NCI-H1105 treated with DMSO at 0.1 percent for 48 hours (cell line): Measurements from ENCODE around the gene ARL5A.
"Not testable (repeated sequence)": the region's sequence is repeated elsewhere in the genome, so short reads cannot be mapped to it uniquely, and the experiment has no call there.

Experiments used
- DNase-seq: peaks from one replicate; lab custom pipeline; 2025; lab: John Stamatoyannopoulos, UW

ARL5A gene, protein sequence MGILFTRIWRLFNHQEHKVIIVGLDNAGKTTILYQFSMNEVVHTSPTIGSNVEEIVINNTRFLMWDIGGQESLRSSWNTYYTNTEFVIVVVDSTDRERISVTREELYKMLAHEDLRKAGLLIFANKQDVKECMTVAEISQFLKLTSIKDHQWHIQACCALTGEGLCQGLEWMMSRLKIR

DNA sequence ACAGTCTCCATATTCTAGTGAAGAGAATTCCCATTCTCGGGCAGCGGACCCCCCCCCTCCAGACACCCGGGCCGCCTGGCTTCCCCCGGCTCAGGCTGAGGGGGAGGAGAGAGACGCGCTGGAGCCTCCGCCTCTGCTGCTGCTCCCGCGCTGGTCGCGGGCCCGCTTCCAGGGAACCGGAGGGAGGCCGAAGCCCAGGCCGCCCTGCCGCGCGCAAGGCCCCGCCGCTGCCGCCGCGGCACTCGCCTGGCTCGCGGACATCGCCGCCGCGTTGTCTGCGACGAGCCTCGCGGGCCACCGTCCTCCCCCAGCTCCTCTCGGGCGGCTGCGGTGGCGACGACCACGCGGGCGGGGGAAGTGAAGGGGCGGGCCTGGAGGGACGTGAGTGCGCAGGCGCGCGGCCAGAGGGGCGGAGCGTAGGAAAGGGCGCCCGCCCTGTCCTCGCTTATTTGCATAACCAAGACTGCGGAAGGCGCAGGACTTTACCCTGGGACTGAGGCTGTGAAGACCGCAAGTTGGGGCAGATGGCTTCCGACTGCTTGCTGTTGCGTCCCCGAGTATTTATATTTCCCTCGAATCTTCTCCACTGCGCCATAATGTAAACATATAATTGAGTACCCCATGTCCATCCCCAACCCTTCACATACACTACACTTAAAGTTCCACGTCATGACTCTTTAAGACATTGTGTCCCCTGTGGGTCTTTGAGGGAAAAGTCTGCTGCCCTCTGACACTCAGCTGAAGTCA lies at the start of gene ARL5A:
Gene ARL5A (minus strand): TSS at position 279 of the 747 bp plus-strand sequence. CDS start 245 bp downstream, at position 34.
- peak; percentile 82 for DNase-seq

DNA sequence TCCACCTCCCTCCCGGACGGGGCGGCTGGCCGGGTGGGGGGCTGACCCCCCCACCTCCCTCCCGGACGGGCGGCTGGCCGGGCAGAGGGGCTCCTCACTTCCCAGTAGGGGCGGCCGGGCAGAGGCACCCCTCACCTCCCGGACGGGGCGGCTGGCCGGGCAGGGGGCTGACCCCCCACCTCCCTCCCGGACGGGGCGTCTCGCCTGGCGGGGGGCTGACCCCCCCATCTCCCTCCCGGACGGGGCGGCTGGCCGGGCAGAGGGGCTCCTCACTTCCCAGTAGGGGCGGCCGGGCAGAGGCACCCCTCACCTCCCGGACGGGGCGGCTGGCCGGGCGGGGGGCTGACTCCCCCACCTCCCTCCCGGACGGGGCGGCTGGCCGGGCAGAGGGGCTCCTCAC lies 47.4 kb upstream of the ARL5A start:
- DNase-seq = not testable (repeated sequence)

DNA sequence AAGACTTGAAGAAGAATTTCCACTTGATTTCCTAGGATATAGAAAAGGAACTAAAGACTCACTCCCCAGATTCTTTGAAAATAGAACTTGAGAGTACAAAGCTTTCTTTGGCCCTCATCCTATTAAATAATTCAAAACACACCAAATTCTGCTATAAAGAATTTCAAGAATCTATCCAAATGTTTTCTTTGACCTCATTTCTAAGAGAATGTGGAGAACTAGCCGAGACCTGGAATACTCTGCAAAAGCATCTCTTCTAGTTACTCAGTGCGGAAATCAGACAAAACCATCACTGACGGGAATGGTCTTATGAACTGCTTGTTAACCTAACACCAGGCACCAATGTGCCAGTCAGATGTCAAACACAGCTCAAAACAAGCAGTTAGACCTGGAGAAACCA lies 44.2 kb upstream of the ARL5A start:
- no peak for DNase-seq

DNA sequence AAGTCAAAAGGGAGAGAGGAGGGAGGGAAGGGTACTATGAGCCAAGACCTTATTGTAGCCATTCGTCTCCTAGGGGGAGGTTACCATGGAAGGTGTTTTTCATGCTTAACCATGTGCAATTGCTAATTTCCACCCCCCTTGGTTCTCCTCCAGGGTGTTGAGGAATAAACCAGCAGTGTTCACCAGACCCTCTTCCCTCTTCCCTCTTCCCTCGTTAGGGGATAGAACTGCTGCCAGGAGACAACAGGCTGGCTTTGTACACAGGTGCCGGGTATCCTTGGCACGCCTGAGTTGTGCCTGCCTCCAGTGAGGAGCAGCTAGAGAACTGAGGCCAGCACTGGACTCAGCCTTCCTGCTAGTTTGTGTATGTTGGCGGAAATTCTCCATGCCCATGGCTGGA lies 41.1 kb upstream of the ARL5A start:
- DNase-seq = no peak

DNA sequence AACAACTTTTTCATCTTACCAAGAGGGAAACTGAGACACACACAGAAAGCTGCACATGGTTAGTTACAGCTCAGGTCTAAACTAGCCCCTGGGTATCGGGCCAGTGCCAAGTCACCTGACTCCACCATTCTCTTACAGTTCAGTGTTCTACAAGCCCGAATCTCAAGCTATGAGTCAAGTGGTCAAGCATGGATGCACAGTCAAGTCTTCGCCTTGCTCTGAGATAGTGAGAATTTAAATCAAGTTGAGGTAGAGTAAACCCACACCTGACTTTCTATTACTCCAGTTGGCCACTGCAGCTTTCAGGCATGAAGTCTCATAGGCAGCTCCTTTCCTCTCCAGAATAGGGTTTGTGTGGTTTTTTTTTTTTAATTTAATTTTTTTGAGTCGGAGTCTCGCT lies 34.5 kb upstream of the ARL5A start:
- DNase-seq = peak; percentile 28

DNA sequence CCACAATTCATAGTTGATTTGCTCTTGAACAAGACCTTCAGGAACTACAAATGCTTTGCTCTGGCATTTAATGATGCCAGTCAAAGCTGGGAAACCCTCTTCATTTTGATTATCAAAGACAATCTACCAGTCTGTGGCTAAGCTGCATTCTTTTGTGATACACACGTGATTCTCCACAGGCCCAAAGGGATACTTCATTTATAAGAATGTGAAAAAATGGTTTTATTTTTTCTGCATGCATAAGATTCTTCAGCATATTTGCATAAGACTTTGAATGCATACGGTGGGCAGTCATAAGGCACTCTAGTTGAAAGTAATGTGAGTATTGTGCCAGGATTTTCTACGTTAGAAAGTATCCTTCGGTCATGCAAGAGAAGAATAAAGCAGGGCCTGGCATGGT lies 33.0 kb upstream of the ARL5A start:
- DNase-seq = no peak

DNA sequence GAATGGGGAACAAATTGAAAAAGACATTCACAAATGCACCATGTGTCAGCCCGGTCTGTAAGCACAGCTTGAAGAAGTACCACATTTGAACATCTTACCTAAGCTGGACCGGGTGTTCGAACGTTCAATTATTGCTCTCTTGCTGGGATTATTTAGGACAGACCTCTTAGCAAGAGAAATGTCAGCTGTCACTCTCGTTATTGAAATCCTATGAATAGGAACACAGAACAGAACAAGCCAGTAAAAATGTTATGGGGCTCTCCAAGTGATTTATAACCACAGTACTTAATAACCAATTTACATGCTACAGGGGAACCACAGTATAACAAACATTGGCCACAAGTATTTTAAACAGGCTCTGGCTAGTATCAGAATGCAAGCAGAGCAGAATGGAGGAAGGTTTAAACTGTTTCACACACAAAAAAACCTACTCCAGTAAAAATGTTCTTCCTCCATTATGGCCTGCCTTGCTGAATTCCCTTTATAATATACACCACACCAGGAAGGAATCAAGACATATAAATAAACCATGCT lies 32.5 kb upstream of the ARL5A start:
- peak; percentile 63 for DNase-seq

DNA sequence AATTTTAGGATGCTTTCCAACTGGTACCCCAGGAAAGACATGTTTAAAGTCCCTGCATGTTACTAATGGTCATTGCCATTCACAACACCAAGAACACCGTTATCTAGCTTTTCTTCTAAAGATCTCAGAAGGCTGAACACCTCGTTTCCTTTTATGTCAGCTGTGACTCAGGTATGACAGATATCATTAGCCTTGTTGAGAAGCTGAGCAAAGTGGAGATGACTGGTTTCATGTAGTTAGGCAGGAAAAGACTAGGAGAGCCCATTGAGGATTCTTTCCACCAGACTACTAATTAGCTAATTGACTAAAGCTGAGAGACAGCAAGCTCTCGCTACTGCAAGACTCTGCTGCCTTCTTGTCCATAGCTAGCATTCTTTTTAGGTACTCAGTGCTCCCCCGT lies 32.0 kb upstream of the ARL5A start:
- peak; percentile 43 for DNase-seq

DNA sequence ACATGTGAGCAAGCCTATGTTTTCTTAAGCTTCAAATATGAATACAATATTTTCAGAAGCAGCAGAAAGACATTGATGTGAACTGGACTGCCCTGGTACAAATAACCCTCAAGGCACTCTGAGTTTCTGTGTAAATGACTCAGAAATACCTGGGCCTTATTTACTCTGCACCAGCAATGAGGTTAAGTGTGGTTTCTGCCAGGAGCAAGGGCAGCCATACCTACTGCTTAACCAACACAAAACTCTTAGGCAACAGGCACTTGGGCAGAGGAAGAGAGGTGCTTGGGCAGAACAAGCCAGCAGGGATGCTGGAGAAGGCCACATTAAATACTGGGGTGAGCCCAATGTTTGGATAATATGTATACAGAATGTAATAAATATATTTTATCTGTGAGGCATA lies 29.4 kb upstream of the ARL5A start:
- DNase-seq = no peak

DNA sequence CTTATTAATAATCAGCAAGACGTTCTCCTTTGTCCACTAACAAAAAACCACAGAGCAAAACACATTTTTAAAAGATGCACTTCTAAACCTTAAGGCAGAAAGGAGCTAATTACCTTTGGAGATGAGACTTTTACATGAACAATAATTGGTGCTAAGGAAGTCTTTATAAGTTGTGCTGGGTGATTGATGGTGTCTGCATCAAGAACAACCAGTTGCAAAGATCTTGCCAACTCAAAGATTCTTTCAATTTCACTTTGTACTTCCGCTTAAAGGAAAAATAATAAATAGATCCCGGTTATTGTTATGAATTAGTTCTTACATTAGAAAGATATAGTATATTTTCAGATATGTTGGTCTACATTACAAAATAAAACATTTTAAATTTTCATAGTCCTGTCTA lies 26.9 kb upstream of the ARL5A start:
- DNase-seq = no peak

DNA sequence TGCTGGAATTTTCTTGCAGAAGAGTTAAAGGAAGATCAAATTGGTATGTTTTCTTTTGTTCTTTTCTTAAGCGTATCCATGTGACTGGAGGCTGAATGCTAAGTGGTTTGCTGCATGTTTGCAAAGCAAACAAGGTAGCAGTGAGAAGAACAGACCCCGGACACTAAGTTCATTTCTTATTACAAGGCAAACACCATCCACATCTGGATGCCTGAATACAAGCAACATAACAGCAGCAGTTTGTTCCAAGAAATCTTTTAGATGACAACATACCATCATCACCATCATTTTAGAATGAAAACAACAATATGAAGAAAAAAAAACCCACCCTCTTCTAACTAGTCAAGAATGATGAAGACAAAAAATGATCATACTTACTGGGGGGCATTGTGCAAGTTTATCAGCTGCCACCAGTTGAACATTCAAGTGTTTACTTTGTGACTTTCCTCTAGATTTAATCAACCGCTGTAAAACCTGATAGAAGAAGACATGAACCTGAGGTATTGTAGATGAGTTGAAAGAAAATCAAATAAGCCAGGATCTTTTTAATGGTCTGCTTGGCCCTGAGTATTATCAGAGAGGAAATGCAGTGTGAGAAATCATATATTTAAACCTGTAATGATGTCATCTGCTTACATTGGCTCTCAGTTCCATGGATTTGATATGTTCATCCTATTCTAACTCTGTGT lies 25.0 kb upstream of the ARL5A start:
- no peak for DNase-seq

DNA sequence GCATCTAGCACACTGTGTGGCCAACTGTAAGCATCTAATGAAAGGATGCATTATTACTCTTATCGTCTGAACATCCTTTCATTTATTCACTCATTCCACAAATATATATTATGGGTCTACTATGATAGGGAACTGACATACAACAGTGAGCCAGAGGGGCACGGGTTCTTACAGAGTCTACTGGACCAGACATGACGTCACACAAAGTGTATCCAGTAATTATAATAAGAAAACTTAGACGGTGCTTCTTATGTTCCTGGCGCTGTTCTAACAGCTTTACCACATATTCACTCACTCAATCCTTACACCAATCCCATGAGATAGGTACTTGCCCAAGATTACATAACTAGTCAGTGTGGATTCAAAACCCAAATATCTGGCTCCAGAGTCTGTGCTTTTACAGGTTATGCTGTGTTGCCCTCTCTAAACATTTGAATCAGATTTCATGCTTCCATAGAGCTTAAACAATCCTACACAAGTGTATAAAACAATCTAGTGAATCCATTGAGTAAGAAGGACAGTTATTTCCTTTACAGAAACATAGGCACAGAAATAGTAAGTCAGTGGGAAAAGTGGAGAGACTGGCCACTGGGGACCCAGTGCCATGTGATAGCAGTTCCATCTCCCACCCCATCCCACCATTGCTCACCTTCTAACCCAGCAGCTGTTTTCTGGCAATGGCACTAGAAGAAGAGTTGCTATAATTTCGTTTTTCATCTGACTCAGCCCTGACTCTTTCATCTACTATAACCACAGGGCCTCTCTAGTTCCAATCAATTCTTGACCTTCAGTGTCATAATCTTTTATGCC lies 24.2 kb upstream of the ARL5A start:
- no peak for DNase-seq

DNA sequence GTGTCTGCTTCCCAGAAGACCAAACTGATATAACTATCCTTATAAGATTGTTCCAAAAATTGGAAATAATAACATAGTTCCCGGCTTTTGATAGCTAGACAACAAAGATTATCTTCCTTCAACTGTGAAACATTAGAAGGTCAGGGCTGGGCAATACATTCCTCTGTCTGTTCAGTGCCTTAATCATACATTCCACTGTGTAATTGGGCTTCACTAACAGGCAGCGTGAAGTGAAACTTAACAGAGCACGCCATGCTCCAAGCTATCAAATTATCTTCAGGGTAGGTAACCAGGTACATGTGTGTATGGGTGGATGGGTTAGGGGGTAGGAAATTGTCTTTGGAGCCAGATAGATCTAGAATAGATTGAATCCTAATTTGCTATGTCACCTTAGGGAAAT lies 23.5 kb upstream of the ARL5A start:
- no peak for DNase-seq

DNA sequence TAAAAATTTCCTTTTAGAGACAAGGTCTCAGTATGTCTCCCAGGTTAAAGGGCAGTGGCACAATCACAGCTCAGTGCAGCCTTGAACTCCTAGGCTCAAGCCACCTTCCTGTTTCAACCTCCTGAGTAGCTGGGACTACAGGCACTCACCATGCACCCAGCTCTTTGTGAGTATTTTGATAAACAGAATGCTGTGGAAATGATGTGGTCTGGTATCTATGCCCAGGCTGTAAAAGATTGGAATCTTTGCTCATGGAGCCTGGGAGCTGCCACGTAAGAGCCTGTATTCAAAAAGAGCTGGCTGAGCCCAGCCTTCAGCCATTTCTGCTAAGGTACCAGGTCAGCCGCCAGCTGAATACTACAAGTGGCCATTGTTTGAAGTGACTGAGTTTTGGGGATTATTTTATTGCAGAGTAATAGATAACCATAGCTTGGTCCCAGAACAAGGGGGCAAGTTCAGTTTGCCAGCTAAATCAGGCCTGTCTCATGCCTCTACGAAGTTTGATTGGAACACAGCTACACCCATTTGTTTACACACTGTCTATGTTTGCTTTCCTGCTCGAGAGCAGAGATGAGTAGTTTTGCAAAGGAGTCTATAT lies 21.3 kb upstream of the ARL5A start:
- DNase-seq = peak; percentile 10

DNA sequence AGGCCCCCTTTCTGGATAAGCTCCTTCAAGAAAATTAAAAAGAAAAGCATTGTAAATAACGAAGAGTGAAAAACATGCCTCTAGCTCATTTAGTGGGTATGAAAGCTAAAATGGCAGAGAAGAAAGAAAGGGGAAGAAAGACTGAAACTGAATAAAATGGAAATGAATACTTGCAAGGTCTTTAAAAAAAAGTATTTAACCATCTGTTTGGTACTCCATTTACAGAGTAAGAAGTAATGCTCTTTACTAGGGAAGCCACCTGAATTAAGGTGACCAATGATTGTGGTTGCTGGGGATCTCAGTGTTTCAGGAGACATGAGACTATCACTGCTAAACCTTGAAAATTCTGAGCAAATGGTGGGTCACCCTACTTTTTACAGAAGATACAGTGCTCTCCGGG lies 17.7 kb upstream of the ARL5A start:
- no peak for DNase-seq

DNA sequence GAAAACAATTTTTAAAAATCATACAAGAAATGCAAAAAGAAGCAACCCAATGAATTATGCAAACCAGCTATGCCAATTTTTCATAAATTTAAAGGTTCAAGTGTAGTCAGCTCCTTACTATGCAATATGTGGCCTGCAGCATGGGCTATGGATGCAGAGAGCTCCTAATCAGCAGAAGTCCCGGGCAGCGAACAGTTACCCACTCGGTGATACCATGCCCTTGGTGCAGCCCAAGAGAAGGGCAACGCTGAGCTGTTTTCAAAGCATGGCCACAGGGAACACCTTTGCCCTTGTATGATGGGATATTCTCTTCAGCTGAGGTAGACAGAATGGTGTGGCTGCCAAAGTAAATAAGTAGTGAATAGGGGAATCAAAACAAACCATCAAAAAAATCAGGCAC lies 17.3 kb upstream of the ARL5A start:
- peak; percentile 4 for DNase-seq

DNA sequence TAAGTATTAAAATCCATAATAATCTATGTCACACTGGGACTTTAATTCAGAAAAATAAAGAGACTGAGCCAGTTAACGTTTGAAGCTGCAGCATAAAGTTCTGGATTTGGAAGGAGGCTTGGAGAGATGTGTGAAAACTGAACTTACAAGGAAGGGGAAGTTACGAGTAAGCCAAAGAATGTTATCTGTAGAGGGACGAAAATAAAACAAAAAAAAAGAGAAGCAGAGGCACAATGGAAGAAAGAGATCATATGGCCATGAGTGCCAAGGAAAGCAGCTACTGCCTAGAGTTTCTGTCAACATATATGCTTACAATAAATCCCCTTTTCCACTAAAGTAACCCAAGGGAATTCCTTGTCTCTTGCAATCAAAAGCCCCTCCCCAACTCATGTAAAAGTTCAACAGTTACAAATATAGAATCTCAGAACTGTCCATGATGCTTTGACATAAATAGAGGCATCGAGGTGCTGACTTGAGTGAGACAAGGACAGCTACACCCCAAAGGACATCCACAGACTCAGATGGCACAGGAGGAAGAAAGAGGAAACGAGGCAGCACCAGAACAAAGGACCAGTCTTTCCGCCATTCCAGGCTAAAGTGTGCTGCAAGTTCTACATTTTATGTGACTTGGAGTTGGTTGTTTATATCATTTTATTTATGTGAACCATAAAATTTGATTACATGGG lies 16.1 kb upstream of the ARL5A start:
- no peak for DNase-seq

DNA sequence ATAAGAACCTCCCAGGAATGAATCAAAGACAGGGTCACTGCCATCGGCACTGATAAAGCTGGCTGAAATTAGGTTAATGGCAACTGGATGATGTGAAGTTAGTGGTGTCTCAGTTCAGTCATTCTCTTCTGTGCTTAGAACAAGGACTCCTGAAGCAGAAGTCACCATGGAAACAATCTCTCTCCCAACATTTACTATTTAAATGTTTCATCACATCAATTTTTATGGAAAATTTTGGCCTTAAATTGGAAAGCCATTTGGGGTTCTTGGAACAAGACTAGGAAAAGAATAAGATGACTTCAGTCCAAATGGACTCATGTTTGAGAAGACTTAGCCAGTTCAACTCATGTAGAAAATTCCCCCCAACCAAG lies 15.5 kb upstream of the ARL5A start:
- no peak for DNase-seq

DNA sequence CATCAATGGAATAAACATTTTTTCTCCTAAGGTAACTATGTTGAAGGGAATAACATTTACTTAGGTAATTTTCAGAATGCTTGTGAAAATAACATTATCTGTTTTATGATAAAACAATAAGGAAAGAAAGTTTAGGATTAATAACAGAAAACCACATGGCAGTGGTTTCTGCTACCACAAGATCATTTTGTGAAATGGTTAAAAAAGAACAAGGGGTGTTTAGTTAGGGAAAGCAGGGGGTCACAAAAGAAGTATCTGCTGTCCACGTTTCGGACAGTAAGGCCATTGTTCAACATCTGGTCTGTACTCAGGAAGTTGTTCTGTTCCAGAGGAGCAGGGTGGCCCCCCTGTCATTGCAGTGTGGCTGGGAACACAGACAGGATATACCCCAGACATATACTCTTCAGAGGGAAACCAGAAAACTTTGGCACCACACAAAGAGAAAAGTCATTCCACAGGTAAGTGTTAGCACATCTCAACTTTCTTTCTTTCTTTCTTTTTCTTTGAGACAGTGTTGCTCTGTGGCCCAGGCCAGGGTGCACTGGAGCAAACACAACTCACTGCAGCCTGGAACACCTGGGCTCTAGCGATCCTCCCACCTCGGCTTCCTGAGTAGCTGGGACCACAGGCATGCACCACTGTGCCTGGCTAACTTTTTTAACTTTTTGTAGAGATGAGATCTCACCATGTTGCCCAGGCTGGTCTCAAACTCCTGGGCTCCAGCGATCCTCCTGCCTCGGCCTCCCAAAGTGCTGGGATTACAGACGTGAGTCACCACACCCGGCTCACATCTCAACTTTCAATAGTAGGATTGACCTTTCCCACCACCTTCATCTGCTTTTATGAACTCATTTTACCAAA lies 14.8 kb upstream of the ARL5A start:
- no peak for DNase-seq

DNA sequence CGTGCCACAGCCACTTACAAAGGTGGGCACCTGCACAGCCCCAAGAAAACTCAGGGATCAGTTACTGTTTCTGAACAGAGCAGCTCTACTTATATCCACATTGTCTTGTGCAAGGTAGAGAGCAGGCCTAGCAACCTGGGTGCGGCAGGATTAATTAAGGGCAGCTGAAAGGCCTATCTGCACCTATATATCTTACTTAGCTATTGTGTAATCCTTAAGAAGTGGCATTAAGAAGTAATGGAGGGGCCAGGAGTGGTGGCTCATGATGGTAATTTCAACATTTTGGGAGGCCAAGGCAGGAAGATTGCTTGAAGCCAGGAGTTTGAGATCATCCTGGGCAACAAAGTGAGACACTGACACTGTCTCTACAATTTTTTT lies 12.8 kb upstream of the ARL5A start:
- DNase-seq = no peak
